Astrocyte of the cerebellum (primary cell): Measurements from ENCODE around the gene HPS3.
A peak's percentile ranks its signal among the peaks of the same experiment; 100 is the strongest.

ENCODE experiments used
- DNase-seq: peaks from one replicate; pipeline ENCODE4 v3.0.0-alpha.2; 2011; ENCODE audit warnings: low read depth
- H3K4me3 ChIP-seq: 2 replicates; pipeline ENCODE4 v1.5.1; 2011; ENCODE audit warnings: mild to moderate bottlenecking, low read depth, low read length, moderate library complexity
- CTCF ChIP-seq: IDR thresholded peaks from 2 replicates; pipeline ENCODE4 v1.5.1; 2012; ENCODE audit warnings: low read length, low read depth, moderate library complexity, mild to moderate bottlenecking; ENCODE audit errors: missing control alignments
- in situ Hi-C: cut with HindIII; loops from 2 replicates; pipeline ENCODE4 v1.10.0; 2017; ENCODE audit warnings: low sequenced_read_pairs

Gene HPS3

DNA sequence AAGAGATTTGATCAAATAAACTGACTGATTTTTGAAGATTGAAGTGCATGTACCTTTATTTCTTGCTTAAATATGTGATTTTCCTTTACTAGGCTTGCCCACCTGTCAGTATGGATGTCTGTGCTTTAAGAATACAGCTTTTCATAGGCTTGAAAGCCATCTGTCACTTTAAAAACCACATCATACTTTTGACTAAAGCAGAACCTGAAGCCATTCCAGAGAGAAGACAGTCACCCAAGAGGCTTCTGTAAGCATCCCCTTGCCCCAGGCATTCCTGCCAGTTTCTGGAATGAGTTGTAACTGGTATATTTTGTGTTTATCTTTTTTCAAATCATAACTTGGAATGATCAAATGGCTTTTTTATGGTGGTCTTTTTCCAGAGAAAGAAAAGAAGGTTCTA, 24.0 kb downstream of the HPS3 start:
- no peak for TF ChIP-seq CTCF
- H3K4me3 ChIP-seq: no peak overlapping the region
- no peak for DNase-seq
- in situ Hi-C loops: no loop called here

DNA sequence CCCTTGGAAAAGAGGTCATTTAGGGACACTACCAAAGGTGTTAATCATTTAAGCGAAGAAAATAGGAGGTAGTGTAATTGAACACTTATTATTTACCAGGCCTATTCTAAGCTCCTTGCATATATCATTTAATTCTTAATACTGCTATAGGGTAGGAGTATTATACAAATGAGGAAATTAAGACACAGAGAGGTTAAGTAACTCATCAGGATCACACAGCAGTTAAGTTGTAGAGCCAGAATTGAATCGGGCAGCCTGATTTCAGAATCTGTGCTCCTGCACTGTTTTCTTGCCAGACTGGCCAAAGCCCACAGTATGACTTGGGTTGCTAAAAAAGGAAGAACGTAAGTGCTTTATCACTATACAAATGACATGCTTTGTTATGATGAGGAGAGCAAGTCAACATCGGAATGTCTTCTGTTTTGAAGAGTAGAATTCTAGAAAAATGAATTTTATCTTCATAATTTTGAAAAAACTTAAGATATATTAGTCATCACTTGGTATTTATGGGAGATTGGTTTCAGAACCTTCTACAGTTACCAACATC, 31.4 kb downstream of the HPS3 start:
- no peak overlapping the region for H3K4me3 ChIP-seq
- in situ Hi-C loops: no loop called here
- no peak for DNase-seq
- no peak for TF ChIP-seq CTCF

DNA sequence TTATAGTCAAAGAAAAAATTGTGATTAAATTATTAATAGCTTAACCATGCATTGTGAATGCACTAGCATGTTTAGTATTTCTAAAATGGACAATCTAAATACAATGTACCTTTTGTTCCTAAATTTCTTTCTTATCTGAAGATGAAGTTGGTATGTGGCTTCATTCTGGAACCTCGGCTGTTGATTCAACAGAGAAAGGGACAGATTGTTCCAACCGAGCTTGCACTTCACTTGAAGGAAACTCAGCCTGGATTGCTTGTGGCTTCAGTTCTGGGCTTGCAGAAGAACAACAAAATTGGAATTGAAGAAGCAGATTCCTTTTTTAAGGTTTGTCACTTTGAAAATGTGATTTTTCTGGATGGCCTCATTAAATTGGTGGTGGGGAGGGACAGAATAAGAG, 32.6 kb downstream of the HPS3 start:
- in situ Hi-C loops: no loop called here

GRCh38 chr3:149163066-149163465, 33.6 kb downstream of the HPS3 start:
- no peak for DNase-seq
- no peak for TF ChIP-seq CTCF
- in situ Hi-C loops: no loop called here
- no peak overlapping the region for H3K4me3 ChIP-seq

More for the DNA sequence above, 32.6 kb downstream of the HPS3 start:
- no peak overlapping the region for H3K4me3 ChIP-seq
- DNase-seq: no peak
- TF ChIP-seq CTCF: no peak

GRCh38 chr3:149167898-149168297, 38.5 kb downstream of the HPS3 start:
- no peak for TF ChIP-seq CTCF
- in situ Hi-C loops: no loop called here
- DNase-seq: no peak
- H3K4me3 ChIP-seq: no peak overlapping the region

DNA sequence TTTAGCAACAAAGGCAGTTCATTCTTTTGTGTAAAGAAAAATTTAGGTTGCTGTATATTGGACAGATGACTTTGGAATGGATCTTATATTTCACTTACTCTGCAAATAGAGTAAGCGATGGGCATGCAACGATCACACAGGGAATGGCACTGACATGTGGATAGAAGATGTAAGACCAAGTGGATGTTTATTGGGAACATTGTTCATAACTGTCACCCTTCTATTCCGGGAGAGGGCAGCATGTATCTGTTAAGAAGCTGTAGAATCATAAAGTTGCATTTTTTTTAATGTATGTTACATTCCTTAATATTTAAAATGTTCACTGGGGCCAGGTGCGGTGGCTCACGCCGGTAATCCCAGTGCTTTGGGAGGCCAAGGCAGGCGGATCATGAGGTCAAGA, 41.2 kb downstream of the HPS3 start:
- in situ Hi-C loops: no loop called here
- H3K4me3 ChIP-seq: no peak overlapping the region
- no peak for DNase-seq
- no peak for TF ChIP-seq CTCF

- in situ Hi-C loops: no loop called here
- TF ChIP-seq CTCF: no peak
- no peak overlapping the region for H3K4me3 ChIP-seq
- DNase-seq: peak; percentile 73
Observed at GRCh38 chr3:149174901-149175300, 45.5 kb downstream of the HPS3 start.
